ENCODE results near the gene RIMBP2.

Gene RIMBP2

DNA sequence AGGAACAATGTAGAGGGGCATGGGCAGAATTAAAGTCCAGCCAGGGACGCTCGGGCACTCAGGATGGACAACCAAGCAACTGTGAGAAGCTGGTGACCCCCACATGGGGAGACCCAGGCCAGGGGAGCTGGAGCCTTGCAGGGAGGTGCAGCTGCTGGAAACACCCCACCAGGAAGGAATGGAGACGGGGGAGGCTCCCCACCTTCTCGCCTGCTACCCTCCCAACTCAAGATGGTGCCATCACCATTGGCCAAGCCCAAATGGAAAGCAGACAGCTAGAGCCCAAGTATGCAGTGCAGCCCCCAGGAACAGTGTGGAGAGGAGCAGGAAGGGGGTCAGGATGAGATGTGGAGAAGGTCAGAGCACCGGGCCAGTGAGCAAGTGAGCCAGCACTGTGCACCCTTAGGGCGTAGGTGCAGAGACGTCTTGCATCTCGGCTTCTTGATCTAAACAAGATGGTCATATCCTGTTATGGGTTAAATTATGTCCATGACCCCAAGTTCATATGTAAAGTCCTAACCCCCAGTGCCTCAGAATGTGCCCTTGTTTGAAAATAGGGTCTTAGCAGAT is 159.5 kb downstream of the RIMBP2 start:
- in situ Hi-C loops (cut with HindIII; ENCODE audit: low sequenced_read_pairs): no loop called here
- TF ChIP-seq, protein P1, sequence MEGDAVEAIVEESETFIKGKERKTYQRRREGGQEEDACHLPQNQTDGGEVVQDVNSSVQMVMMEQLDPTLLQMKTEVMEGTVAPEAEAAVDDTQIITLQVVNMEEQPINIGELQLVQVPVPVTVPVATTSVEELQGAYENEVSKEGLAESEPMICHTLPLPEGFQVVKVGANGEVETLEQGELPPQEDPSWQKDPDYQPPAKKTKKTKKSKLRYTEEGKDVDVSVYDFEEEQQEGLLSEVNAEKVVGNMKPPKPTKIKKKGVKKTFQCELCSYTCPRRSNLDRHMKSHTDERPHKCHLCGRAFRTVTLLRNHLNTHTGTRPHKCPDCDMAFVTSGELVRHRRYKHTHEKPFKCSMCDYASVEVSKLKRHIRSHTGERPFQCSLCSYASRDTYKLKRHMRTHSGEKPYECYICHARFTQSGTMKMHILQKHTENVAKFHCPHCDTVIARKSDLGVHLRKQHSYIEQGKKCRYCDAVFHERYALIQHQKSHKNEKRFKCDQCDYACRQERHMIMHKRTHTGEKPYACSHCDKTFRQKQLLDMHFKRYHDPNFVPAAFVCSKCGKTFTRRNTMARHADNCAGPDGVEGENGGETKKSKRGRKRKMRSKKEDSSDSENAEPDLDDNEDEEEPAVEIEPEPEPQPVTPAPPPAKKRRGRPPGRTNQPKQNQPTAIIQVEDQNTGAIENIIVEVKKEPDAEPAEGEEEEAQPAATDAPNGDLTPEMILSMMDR (IDR thresholded peaks at IDR 0.05; ENCODE audit: low read depth, low read length, missing control alignments): no peak

DNA sequence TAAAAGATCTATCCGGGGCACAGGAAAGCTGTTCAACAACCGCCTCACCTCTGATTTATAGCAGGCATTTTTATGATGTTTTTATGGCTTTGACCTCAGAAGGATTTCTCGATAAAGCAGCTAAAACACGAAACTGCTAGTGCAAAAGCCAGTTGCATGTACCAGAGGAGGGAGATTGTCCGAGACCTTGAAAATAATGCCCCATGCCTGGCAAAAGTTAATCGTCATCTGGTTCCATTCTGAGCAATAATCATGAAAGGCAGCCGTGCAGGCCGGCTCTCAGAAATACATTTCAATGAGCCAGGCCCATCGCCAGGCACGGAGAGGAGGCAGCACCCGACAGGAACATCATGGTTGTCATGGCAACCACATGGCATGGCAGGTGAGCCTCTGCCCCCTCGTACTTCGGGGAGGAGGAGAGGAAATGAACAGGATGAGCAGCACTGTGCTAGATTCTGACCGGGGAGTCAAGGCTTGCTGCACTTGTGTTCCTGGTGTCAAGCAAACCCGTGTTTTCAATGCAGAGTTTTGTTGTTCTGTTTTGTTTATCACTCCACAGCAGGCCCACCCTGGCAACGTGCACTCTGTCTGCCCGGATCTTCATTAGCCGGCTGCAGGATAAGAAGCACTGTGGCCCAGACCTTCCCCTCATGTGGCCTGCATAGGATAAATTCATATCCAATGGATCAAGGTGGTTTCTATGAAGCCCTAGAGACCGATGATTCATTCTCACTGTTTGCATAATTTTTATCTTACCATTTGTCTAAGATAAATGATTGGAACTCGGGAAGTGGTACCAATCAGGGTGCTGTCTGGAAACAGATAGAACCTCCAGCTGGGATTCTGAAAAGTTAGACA is 160.2 kb downstream of the RIMBP2 start:
- no peak overlapping the region for H3K4me3 ChIP-seq (ENCODE audit: low read depth, low read length)
- in situ Hi-C loops (cut with HindIII; ENCODE audit: low sequenced_read_pairs): no loop called here
- TF ChIP-seq, protein P1 (IDR thresholded peaks at IDR 0.05; ENCODE audit: low read depth, low read length, missing control alignments): no peak
- DNase-seq (ENCODE audit: low read depth): no peak

More for the DNA sequence above, 159.5 kb downstream of the RIMBP2 start:
- H3K4me3 ChIP-seq (ENCODE audit: low read depth, low read length): no peak overlapping the region
- no peak for DNase-seq (ENCODE audit: low read depth)

DNA sequence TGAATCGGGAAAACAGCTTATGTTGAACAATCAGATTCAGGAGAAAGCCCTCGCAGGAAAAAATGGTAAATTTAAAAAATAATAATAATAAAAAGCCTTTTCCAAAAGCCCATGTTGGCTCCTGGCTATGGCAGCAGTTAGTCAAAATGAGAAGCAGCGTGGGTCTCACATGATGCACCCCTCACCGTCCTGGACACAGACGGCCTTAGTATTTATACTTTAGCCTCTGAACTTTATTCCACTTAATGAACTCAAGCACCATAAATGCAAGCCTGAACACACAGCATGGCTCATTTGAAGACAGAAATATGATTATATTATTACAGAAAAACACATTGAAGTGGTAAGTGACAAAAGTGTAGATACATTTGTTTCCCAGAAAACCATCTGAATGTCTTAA is 160.9 kb downstream of the RIMBP2 start:
- DNase-seq (ENCODE audit: low read depth): no peak
- in situ Hi-C loops (cut with HindIII; ENCODE audit: low sequenced_read_pairs): no loop called here
- H3K4me3 ChIP-seq (ENCODE audit: low read depth, low read length): no peak overlapping the region
- TF ChIP-seq, protein P1 (IDR thresholded peaks at IDR 0.05; ENCODE audit: low read depth, low read length, missing control alignments): no peak

DNA sequence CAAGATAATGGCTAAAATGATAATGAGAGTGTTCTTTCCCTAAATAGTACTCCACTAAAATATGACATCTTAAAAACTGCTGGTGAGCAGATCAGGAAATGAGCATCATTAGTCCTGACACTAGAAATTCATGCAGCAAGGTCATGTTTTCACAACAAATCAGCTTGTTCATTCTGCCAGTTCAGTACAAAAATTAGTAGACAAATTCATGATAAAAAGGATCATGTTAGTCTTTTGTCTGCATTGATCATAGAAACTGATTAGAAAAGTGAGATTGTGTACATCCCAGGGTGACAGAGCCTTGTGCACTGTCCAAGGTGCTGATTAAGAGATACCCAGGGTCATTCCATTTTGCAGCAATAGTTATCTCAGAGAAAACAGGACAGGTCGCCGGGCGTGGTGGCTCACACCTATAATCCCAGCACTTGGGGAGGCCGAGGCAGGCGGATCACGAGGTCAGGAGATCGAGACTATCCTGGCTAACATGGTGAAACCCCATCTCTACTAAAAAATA is 163.6 kb downstream of the RIMBP2 start:
- in situ Hi-C loops (cut with HindIII; ENCODE audit: low sequenced_read_pairs): no loop called here
- TF ChIP-seq, protein P1 (IDR thresholded peaks at IDR 0.05; ENCODE audit: low read depth, low read length, missing control alignments): no peak
- DNase-seq (ENCODE audit: low read depth): no peak
- no peak overlapping the region for H3K4me3 ChIP-seq (ENCODE audit: low read depth, low read length)

DNA sequence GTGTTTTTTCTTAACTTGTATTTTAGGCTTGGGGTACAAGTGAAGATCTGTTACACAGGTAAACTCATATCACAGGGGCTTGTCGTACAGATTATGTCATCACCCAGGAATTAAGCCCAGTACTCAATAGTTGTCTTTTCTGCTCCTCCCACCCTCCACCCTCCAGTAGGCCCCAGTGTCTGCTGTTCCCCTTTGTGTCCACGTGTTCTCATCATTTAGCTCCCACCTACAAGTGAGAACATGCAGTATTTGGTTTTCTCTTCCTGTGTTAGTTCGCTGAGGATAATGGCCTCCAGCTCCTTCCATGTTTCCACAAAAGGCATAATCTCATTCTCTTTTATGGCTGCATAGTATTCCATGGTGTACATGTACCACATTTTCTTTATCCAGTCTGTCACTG is 166.7 kb downstream of the RIMBP2 start:
- in situ Hi-C loops (cut with HindIII; ENCODE audit: low sequenced_read_pairs): no loop called here
- TF ChIP-seq, protein P1 (IDR thresholded peaks at IDR 0.05; ENCODE audit: low read depth, low read length, missing control alignments): no peak

DNA sequence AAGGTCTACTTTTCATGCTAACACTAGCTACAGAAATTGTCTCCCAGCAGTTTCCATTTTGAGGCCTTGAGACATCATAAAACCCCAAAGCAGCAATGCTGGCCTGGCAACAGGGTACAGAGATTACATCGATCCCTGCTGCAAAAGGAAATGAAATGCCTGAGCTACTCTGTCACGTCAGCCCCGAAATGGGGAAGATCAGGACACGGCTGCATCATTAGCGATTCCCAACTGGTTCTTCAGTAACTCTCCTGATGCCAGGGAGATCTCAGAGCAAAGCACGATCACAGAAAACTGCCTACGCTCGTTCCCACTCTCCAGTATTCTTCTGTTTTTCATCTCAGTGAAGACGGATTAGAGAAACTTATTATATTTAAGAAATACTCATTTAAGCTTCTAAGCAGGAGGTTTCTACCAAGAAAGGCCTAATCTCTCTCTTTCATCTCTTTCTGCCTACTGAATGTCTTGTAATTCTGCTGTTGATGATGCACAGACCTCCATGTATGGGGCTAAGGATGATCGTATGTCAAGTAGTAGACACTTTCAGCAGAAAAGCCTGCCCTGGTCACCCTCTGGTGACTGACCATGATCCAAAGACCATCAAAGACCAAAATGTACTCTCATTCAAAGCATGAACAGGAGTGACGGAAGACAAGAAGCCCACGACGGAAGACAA is 168.5 kb downstream of the RIMBP2 start:
- in situ Hi-C loops (cut with HindIII; ENCODE audit: low sequenced_read_pairs): no loop called here
- no peak overlapping the region for H3K4me3 ChIP-seq (ENCODE audit: low read depth, low read length)
- no peak for DNase-seq (ENCODE audit: low read depth)
- TF ChIP-seq, protein P1 (IDR thresholded peaks at IDR 0.05; ENCODE audit: low read depth, low read length, missing control alignments): no peak

More for the DNA sequence above, 166.7 kb downstream of the RIMBP2 start:
- no peak for DNase-seq (ENCODE audit: low read depth)
- H3K4me3 ChIP-seq (ENCODE audit: low read depth, low read length): no peak overlapping the region
